HG03520 (cell line): ENCODE measurements around the gene RASGEF1C.

Experiments
- ATAC-seq: cut with Tn5 transposase; IDR thresholded peaks from one replicate; pipeline ENCODE4 v1.9.1; 2021; ENCODE audit warnings: mild to moderate bottlenecking, moderate library complexity; ENCODE audit not compliant: unreplicated experiment

Gene RASGEF1C

DNA sequence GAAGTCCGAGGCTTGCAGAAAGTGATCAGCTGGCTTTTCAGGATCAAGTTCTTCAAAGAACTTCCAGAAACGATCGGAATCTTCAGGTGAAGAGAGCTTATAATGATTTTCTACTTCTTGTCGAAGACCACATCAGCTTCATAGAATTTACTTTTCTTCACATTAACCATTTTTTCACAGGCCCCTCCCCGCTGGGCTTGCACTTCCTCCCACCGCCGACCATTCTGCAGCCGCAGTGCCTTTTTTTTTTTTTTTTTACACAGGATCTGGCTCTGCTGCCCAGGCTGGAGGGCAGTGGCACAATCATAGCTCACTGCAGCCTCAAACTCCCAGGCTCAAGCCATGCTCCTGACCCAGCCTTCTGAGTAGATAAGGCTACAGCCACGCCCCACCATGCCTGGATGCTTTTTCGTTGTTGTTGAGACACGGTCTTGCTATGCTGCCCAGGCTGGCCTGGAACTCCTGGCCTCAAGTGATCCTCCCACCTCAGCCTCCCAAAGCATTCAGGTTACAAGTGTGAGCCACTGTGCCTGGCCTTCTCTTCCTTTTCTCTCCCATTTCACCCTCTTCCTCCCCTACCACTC is 122.1 kb downstream of the RASGEF1C start:
- ATAC-seq, result no peak

DNA sequence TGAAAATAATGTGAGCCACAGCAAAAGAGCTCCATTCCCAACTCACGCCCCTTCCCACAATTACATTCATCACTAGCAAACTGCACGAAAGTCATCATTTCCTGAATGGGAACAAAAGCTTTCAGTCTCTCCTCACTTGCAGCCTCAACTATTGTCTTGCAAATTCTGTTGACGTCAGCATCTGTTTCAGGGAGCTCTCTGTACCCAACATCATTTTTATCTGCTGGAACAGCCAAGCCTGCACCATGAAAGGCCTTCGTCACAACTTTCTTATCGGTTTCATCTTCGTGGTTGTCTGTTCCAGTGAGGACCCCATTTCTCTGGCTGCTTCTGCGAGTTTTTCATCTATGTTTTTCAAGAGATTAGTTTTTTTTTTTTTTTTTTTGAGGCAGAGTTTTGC is 123.2 kb downstream of the RASGEF1C start:
- ATAC-seq, result no peak

DNA sequence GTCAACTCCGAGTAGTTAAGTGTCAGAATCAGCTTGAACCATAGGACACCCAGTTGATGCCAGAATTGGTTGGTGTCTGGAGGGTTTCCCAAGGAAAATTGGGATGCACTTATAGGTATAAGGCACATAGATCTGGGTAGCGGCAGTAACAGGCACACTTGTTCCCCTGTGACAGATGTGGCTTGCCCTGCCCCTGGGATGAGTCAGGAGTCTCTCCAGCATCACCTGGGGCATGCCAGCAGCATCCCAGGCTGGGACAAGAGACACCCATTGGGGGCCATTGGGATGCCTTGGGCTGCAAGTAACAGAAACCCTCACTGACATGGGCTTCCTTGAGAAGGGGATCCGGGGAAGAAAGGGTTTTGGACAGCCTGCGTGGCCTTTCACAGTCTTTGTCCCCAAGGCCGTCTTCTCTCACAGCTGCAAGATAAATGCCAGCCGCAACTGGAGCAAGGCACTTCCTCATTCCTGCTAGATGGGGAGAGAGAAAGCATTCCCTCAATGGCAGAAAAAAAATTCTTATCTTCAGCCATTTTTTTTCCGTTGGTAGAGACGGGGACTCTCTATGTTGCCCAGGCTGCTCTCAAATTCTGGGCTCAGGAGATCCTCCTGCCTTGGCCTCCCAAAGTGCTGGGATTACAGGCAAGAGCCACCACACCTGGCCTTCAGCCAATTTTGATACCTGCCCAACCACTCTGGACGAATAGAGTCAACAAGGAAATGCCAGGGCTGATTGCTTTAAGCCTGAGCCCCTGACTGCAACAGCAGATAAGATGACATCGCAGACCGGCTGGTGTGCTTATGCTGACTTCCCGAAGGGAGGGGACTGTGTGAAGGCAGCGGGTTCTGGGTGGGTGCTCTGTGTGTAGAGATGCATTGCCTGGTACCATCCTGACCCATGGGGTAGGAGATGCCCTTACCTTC is 124.1 kb downstream of the RASGEF1C start:
- ATAC-seq, result no peak

DNA sequence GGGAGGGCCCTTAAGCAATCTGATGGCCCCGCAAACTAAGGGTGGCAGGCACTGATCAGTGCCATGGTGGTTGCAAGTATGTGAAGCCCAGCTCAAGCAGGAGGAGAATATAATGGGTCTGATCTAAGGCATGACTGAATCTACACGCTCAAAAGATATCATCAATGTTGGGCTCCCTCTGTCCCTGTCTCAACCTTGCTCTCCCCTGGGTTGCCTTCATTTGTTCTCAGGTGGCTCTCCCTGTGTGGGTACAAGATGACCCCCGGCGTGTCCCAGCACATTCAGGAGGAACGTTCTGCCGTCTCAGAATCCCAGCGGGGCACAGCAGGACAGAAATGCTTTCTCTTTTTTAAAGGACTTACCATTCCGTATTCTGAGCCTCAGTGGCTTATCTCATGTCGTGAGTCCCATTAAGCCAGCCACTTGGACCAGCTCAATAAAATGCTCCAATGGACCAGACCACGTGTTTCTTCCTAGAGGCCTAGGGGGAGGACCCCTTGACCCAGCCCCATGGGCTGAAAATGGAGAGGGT is 125.4 kb downstream of the RASGEF1C start:
- no peak for ATAC-seq

DNA sequence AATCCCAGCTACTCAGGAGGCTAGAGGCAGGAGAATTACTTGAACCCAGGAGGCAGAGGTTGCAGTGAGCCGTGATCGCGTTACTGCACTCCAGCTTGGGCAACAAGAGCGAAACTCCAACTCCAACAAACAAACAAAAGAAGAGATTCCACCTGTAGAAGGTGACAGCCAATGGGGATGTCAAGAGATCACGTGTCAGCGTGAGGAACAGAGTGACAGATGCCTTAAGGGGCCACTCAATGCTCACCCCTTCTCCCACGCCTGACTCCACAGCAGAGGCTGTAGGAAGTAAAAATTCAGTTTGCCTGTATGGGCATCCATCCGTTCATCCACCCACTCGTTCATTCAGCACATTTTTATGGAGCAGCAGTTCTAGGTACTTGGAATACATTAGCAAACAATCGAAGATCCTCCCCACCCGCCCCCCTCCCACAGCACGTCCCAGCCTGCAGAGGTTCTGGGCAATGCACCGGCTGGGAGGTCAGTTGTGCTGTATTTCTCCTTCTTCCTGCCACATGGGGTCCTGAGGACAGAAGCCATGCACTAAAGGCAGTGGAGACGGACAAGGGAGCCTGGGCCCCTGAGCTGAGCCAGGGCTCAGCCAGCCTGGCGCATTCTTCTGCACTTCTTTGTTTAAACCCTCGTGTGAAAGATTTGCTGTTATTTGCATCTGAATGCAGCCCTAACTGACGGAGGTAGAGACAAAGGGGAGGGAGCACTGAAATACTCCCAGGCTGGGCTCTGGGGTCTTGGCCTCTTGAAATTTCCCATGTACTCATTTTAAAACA is 126.2 kb downstream of the RASGEF1C start:
- no peak for ATAC-seq

DNA sequence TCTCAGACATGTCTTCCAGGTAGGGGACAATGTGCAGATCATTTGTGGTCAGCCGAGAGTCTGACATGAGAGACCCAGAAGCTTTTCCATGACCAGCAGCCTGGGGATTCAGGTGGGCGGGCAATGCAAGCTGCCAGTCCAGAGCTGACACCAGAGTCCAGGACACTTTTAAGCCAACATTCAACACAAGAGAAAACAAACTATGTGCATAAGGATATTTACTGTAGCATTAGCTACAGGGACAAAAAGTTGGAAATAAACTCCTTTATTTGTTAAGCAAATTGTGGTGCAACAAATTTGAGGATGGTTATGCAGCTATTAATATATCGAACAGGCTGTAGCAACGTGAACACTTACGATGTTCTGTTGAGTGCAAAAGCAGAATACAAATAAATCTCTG is 127.5 kb downstream of the RASGEF1C start:
- ATAC-seq, result no peak

DNA sequence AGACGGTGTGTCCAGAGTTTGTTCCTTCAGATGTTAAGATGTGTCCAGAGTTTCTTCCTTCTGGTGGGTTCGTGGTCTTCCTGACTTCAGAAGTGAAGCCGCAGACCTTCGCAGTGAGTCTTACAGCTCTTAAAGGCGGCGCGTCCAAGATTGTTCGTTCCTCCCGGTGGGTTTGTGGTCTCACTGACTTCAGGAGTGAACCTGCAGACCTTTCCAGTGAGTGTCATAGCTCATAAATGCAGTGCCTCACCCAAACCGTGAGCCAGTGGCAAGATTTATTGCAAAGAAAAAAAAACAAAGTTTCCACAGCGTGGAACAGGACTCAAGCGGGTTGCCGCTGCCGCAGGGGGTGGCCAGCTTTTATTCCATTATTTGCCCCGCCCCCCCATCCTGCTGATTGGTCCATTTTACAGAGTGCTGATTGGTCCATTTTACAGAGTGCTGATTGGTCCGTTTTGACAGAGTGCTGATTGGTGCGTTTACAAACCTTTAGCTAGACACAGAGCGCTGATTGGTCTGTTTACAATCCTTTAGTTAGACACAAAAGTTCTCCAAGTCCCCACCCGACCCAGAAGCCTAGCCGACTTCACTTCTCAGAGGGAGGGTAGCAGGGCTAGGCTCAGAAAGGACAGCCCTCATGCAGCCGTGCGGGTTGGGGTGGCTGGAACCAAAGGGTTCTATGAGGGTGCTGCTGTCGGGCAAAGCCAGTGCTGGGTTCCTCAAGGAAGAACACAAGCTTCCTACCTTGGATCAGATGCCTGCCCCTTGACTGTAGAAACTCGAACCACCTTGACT is 128.3 kb downstream of the RASGEF1C start:
- ATAC-seq, result no peak

DNA sequence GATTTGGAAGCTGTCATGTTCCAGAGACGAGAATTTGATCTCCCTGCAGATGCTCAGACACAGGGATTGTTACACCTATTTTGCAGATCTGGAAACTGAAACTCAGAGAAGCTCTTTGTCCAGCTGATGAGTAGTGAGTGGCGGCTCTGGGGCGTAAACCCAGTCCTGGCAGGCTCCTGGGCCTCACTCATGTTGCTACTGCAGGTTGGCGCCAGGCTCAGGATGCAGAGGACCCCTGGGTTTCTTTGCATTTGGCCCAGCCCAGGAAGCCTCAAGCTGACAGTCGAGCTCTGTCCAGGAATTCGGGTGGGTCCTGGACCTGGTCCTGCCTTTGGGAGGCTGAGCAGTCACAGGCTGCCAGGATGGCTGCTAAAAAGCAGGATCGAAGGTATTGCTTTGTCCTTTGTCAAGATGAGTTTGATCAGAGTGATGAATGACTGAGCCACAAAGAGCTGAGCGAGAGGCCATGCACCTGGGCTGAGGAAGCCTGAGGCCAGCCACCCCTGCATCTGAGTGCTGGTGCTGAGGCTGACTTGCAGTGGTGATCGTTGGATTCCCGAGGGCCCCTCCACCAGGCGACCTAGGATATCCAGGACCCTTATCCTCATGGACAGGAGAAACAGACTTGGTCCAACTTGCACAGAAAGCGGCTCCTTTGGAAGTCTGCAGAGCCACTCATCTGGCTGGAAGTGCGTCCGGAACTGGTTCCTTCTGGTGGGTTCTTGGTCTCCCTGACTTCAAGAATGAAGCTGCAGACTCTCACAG is 129.1 kb downstream of the RASGEF1C start:
- no peak for ATAC-seq

DNA sequence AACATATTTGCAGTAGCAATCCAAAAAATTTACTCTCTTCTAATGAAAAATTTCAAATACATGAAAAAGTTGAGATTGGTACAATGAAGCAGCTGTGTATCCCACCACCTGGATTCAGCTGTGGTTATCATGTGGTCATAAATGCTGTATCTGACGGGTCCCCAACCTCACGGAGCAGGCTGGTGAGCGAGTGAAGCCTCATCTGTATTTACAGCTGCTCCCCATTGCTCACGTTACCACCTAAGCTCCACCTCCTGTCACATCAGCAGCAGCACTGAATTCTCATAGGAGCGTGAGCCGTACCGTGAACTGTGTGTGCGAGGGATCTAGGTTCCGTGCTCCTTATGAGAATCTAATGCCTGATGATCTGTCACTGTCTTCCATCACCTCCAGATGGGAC is 130.7 kb downstream of the RASGEF1C start:
- ATAC-seq, result no peak

DNA sequence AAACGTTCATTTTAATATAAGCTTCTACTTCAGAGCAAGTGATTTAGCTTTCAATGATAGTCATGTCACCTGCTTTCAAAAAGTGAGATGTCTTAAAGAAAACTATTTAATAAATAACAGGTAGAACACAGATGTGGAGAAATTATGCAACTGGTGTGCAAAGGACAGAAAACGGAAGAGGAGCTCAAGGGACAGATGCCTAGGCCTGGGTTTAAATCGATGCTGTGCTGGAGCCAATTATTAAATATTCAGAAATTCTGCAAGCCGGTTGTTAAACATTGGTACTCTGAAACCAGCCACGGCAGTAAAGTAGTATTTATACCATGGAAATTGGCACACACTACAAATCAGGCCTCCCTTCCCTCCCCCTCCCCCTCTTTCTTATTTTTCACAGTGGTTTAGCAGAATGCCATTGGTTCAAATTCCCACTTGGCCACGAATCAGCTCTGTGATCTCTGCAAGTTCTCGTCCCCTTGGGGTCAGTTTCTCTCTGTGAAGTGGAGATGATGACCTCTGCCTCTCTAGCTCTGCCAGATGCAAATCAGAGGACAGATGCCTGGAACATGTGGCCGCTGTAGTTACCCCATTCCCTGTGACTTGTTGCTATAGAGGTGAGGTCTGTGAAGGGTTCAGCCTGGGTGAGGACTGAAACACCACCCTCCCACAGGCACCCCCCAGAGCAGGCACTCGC is 131.3 kb downstream of the RASGEF1C start:
- no peak for ATAC-seq

DNA sequence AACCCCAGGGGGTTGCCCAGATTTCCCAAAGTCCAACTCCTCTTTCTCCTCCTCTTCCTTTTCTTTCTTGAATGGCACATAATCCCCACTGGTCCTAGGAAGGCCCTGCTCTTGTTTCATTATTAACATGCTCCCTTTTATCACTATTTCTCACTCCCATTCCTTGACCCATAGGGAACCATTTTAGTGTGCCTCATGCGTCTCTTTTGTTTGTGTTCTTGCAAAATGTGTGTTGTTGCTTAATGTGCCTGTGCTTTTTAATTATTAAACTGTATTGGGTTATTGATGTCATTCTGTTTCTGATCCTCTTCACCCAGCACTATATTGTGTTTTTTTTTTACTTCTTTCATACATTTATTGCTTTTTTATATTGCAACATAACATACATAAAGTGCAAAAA is 133.3 kb downstream of the RASGEF1C start:
- no peak for ATAC-seq

DNA sequence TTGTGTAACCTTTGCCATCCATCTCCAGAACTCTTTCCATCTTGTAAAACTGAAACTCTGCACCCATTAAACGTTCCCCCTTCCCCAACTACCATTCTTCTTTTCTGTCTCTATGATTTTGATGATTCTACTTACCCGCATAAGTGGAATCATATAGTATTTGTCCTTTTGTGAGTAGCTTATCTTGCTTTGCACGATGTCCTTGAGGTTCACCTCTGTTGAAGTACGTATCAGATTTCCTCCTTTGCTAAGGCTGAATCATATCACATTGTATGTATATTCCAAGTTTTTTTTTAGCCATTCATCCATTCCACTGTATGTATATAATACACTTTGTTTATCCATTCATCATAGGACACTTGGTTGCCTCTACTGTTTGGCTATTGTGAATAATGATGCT is 134.5 kb downstream of the RASGEF1C start:
- no peak for ATAC-seq

DNA sequence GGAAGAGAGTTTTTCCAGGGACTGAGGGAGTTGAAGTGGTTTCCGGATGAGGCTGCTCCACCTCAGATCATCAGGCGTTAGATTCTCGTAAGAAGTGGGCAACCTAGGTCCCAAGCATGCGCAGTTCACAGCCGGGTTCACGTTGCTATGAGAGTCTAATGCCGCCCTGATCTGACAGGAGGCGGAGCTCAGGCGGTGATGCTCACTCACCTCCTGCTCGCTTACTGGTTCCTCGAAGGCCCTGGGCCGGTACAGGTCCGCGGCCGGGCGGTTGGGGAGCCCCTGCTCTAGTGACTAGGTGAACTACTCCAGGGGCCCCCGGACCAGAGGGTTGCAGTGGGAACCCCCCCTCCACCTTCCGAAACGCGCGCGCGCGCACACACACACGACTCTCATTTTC is 136.5 kb downstream of the RASGEF1C start:
- ATAC-seq, result no peak

DNA sequence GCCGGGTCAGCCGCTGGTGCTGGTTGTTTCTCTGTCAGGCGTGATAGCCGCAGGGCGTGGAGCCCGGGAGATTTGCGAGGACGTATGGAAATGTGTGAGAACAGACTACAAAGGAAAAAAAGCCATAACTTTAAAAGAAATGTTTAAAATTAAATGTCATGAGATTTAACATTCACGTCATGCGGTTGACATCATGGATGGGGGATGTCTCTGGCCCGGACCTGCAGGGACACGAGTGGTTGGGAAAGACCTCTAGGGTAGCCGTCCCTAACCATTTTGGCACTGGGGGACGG is 136.8 kb downstream of the RASGEF1C start:
- ATAC-seq, result no peak

DNA sequence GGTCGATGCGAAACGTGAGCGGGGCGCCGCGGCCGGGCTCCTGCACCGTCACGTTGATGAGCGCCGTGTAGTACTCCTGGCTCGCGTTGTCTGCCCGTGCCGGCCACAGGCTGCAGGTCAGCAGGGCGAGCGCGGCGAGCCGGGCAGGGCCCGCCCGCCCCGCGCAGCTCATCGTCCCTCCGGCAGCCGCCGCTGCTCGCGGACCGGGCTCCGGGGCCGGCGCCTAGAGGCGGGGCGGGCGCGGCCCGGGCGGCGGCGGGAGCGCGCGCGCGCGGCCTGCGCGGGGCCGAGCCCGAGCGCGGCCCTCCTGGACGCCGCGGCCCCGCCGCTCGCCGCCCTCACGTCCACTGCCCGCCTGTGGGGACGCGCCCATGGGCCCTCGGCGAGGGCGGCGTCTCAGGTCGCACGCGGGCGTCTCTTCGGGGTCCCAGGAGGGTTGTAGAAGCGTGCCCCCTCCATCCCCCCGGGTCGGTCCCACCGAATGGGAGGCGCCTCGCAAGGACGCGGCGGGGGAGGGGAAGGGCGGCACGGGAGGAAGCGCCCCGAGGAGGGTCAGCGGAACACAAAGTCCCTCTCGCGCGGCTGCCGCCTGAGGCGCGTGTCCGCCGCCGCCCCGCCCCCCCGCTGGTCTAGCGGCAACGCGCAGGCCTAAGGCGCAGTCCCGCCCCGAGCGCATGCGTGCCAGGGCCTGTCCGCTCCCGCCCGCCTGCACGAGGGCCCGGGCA is 137.3 kb downstream of the RASGEF1C start, which contains the start of gene RNF130:
Gene RNF130 (minus strand): TSS at position 229 of the 725 bp plus-strand sequence. CDS start 57 bp downstream, at position 172.
- ATAC-seq, result peak; percentile 48

DNA sequence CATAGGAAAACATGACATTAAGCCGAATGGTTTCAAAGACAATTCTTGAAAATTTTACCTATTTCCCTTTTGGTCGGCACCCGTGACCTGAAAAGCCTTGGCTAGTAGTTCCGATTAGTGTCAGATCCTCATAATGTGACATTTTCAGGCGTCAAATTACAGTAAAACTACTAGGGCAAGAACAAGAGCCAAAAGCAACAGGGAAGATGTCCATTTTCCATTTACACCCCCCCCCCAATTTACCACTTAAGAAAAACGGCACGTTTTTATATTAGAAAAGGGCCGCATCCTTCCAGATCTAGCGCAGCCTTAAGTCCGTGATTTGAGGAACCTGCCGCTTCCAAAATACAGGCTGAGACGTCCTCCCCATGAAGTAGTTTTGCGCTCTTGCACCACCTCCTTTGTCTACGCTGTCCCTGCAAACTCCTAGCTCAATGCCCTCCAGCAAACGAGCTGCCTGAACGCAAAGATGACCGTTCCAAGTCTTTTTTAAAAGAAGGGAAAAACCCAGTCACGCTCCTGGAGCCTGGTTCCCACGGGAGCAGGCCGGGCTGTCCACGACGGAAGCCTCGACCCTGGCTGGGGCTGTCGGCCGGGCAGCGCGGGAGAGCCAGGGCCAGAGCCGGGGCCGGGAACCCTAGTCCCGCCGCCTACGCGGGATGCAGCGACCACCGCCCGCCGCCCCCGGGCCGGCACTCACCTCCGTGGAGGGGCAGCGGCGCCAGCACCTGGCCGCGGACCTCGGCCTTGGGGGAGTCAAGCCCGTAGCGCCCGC is 138.1 kb downstream of the RASGEF1C start:
- peak; percentile 16 for ATAC-seq

DNA sequence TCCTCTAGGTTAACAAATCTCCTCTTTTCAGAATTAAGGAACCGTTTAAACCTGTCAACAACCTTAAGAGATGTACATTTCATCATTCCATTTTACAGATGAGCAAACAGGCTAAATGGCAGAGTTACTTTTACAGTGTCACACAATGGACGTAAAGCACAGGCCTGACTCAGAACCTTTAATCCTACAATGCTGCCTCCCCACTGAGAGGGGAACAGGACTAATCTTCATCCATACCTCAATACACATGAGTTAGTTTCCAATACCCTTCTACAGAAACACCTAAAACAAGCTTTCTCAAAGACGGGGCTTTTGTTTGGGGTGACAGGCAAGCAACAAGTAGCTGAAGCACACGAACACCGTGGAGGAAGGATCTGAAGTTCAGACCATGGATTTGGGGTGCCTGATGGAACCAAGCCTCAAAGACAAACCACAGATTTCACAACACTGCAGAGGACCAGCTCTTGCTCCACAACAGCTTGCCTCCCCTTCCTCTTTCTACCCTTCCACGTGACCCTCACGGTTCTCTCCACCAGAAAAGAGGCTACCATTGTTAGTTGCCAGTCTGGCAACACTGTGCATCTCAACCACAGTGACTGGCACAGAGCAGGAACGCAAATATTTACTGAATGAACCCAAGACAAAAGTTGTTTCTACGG is 139.3 kb downstream of the RASGEF1C start:
- ATAC-seq, result no peak
